Upper lobe of left lung (tissue), 6 donors: ENCODE results near the gene B9D1. TPM values are rescaled to one million over a fixed set of nuclear protein-coding genes. Genes with fewer than 3 reads are reported as not detected.

Experiments used
- ATAC-seq, 2 donors: fragments of 200-7000 bp; cut with Tn5 transposase; one replicate each; pipeline ENCODE4 v1.9.1; 2022; ENCODE audit warnings: mild to moderate bottlenecking in 2 of 2, moderate library complexity in 2 of 2; ENCODE audit not compliant: low FRiP score in 2 of 2
- DNase-seq, 2 donors: peaks; one replicate each; pipeline ENCODE4 v3.0.0-alpha.2; 2019 to 2020
- H3K27ac ChIP-seq, 4 donors: fragments of 200-600 bp; sonication (generic); one replicate each; pipeline ENCODE4 v1.5.1; 2016 to 2019
- H3K27me3 ChIP-seq, 4 donors: fragments of 200-600 bp; sonication (generic); one replicate each; pipeline ENCODE4 v1.5.1; 2017 to 2019
- H3K36me3 ChIP-seq, 4 donors: fragments of 200-600 bp; sonication (generic); one replicate each; pipeline ENCODE4 v1.5.1; 2016 to 2019
- H3K4me1 ChIP-seq, 4 donors: fragments of 200-600 bp; sonication (generic); one replicate each; pipeline ENCODE4 v1.5.1; 2018 to 2019
- H3K4me3 ChIP-seq, 4 donors: fragments of 200-600 bp; sonication (generic); one replicate each; pipeline ENCODE4 v1.5.1; 2017 to 2019; ENCODE audit warnings: mild to moderate bottlenecking in 2 of 4, moderate library complexity in 1 of 4
- H3K9me3 ChIP-seq, 4 donors: fragments of 200-600 bp; sonication (generic); one replicate each; pipeline ENCODE4 v1.5.1; 2018 to 2019
- EP300 ChIP-seq, 4 donors: sonication (generic); formaldehyde crosslinking; IDR thresholded peaks; one replicate each; pipeline ENCODE4 v1.5.1; 2017; ENCODE audit warnings: antibody characterized with exemption in 4 of 4, control low read depth in 2 of 4
- POLR2A ChIP-seq, 4 donors: fragments of 450-650 bp; IDR thresholded peaks; one replicate each; pipeline ENCODE4 v1.5.1; 2016 to 2017; ENCODE audit warnings: antibody characterized with exemption in 4 of 4, mild to moderate bottlenecking in 2 of 4
- POLR2AphosphoS5 ChIP-seq, 2 donors: sonication (generic); formaldehyde crosslinking; IDR thresholded peaks; one replicate each; pipeline ENCODE4 v1.5.1; 2017; ENCODE audit warnings: antibody characterized with exemption in 2 of 2
- WGBS, 2 donors: methylation state at CpG; one replicate each; pipeline ENCODE4 v1.1.5; 2017 to 2018; 5-methylcytosine and 5-hydroxymethylcytosine counted together
- total RNA-seq, 6 donors: library from RNA; depleted of rRNA in 4 of 6; stranded (reverse); fragments of >200 nt in 4 of 6; gene quantifications; one replicate each; pipeline versions ENCODE4 v1.1.0 to v1.2.1, GENCODE V29; 2016 to 2021
- TF ChIP-seq, protein P1 (sequence below), 6 experiments: fragments of 450-650 bp in 4 of 6; fragments of 200-600 bp in 2 of 6; sonication (generic) in 2 of 6; IDR thresholded peaks; one replicate each; pipeline ENCODE4 v1.5.1; 2016 to 2019; ENCODE audit warnings: antibody characterized with exemption in 6 of 6
- donor health status: DM: no; HTN: no; CAD: no; lungs with moderate emphysema.
- donor health status: DM: no; HTN: yes; CAD: no; lungs with severe emphysema.

Gene B9D1
- total RNA-seq, 6 donors from 2014 or later = 11.7 to 52.4 (median 17.5) TPM

DNA sequence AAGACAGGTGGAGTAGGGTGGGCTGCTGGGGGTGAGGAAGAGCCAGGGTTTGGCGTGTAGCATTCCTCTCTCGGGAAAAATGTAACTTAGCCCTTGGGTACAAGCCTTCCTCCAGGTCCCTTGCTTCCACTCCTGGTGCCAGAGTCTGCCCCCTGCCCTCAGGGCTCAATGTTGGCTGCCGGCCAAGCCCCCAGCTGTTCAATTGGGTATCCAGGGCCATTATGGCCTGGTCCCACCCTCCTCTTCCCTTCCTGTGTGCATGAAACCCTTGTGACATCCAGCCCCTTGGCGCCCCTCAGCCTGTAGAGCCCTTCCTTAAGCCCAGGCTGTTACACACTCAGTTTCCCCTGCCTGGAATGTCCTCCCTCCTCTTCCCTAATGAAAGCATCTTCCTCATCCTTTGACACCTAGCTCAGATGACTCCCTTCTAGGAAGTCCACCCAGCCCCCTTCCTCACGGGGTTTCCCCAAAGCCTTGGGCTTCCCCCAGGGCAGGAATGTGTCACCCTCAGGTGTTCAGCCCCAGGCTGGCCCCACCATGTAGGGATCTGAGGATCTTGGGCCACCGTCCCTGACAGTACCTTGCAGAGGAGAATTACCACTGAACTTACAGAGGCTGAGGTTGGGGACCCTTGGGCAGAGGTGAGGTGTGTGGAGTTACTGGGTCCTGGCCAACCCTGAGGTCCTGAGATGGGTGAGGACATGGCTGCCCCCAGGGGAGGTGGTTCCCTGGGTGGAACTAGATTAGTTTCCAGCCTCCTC lies 30.0 kb downstream of the B9D1 start:
- ATAC-seq = no peak
- no peaks in the 10 kb centered on the region for H3K27me3 ChIP-seq
- no peak overlapping the region for H3K27ac ChIP-seq
- DNase-seq = peak in 1 of 2 donors; percentile 10
- peaks cover 0 to 33% (median 7%) of the 10 kb centered on the region in 4 donors for H3K36me3 ChIP-seq
- no peak for TF ChIP-seq EP300 (IDR thresholded peaks at IDR 0.05)
- no peak for TF ChIP-seq POLR2A (IDR thresholded peaks at IDR 0.05)
- TF ChIP-seq POLR2AphosphoS5 (IDR thresholded peaks at IDR 0.05) = no peak
- TF ChIP-seq, protein P1, sequence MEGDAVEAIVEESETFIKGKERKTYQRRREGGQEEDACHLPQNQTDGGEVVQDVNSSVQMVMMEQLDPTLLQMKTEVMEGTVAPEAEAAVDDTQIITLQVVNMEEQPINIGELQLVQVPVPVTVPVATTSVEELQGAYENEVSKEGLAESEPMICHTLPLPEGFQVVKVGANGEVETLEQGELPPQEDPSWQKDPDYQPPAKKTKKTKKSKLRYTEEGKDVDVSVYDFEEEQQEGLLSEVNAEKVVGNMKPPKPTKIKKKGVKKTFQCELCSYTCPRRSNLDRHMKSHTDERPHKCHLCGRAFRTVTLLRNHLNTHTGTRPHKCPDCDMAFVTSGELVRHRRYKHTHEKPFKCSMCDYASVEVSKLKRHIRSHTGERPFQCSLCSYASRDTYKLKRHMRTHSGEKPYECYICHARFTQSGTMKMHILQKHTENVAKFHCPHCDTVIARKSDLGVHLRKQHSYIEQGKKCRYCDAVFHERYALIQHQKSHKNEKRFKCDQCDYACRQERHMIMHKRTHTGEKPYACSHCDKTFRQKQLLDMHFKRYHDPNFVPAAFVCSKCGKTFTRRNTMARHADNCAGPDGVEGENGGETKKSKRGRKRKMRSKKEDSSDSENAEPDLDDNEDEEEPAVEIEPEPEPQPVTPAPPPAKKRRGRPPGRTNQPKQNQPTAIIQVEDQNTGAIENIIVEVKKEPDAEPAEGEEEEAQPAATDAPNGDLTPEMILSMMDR (IDR thresholded peaks at IDR 0.05) = no peak
- no peaks in the 10 kb centered on the region for H3K9me3 ChIP-seq
- peaks cover 0 to 10% (median 4%) of the 10 kb centered on the region in 4 donors for H3K4me1 ChIP-seq
- WGBS, 2 donors = 81 to 93% methylated on average over 5 to 6 of the region's 6 CpGs
- no peak overlapping the region for H3K4me3 ChIP-seq

DNA sequence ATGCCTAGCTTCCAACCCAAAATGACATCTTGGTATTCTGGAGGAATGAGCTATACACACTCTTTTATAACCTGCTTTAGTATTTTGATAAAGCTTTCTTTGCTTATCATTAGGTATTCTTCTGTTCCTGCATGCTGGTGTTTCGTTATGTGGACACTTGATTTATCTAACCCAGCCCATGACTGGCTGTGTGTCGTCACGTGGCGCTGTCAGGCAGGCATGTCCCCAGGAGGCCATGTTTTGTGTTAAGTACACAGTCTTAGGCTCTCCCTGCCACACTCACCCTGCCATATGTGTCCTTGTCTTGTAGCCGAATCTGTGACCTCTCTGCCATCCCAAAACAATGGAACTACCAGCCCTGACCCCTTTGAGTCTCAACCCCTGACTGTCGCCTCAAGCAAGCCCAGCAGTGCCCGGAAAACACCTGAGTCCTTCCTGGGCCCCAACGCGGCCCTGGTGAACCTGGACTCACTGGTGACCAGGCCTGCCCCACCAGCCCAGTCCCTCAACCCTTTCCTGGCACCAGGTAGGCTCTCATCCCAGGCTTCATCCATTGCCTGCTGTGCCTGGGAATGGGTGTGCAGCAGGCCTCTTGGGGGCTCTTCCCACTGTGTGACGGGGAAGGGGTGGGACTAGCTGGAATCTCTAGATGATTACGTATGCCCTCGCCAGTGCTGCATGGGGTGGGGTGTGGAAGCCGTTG lies 30.8 kb downstream of the B9D1 start:
- TF ChIP-seq POLR2A (IDR thresholded peaks at IDR 0.05) (no peak), POLR2AphosphoS5 (IDR thresholded peaks at IDR 0.05) (no peak), EP300 (IDR thresholded peaks at IDR 0.05) (no peak)
- TF ChIP-seq, protein P1 (IDR thresholded peaks at IDR 0.05) = no peak
- Histone ChIP-seq H3K27ac (no peak overlapping the region), H3K4me1 (peaks cover 0 to 2% (median 0%) of the 10 kb centered on the region in 4 donors), H3K27me3 (no peaks in the 10 kb centered on the region), H3K4me3 (no peak overlapping the region), H3K36me3 (peaks cover 0 to 33% (median 7%) of the 10 kb centered on the region in 4 donors), H3K9me3 (no peaks in the 10 kb centered on the region)
- DNase-seq (no peak), ATAC-seq (no peak)
- WGBS, 2 donors = 85 to 97% methylated on average over 10 to 13 of the region's 13 CpGs

DNA sequence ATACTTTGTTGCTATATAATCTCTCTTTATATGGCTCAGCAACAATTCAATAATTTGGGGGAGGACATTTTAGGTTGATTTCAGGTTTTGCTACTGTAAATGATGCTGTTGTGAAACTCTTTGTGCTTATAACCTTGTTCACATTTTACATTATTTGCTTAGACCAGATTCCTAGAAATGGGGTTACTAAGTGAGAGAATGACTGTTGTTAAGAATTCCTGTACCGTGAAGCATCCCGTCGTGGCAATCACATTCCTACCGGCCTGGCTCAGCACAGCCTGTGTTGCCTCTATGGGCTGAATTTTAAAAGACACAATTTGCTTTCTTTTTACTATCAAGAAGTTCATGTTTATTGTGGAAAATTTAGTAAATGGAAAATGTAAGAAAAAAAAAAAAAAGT lies 31.4 kb downstream of the B9D1 start:
- no peak for DNase-seq
- 58 to 66% methylated on average over 4 of the region's 4 CpGs for WGBS, 2 donors
- H3K4me1 ChIP-seq = no peaks in the 10 kb centered on the region
- H3K9me3 ChIP-seq = no peaks in the 10 kb centered on the region
- peaks cover 0 to 33% (median 7%) of the 10 kb centered on the region in 4 donors for H3K36me3 ChIP-seq
- H3K27ac ChIP-seq = no peak overlapping the region
- no peak overlapping the region for H3K4me3 ChIP-seq
- no peak for ATAC-seq
- TF ChIP-seq POLR2AphosphoS5 (IDR thresholded peaks at IDR 0.05) = no peak
- TF ChIP-seq, protein P1 (IDR thresholded peaks at IDR 0.05) = no peak
- no peak for TF ChIP-seq POLR2A (IDR thresholded peaks at IDR 0.05)
- no peak for TF ChIP-seq EP300 (IDR thresholded peaks at IDR 0.05)
- no peaks in the 10 kb centered on the region for H3K27me3 ChIP-seq

DNA sequence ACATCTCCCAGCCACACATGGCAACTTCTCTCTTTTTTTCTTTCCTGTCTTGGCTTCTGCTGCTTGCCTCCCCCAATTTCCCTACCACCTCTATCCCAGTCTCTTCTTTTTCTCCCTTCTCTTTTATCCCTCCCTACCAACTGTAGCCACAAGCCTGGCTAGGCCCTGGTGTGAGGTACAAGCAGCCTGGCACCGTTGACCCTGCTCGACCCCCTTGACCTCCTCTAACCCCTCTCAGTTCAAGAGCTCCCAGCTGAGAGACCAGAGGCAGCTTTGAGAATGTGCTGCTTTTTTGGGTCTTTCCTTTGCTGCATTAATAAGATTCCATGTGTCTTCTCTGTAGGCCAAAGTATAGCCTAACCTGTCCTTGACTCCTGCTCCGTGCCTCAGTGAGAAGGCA lies 32.3 kb downstream of the B9D1 start:
- WGBS, 2 donors = 74 to 80% methylated on average over 3 of the region's 3 CpGs
- H3K4me3 ChIP-seq = no peak overlapping the region
- TF ChIP-seq EP300 (IDR thresholded peaks at IDR 0.05) = no peak
- TF ChIP-seq POLR2AphosphoS5 (IDR thresholded peaks at IDR 0.05) = no peak
- no peak for TF ChIP-seq POLR2A (IDR thresholded peaks at IDR 0.05)
- DNase-seq (peak in 1 of 2 donors; percentile 0), ATAC-seq (no peak)
- no peaks in the 10 kb centered on the region for H3K9me3 ChIP-seq
- H3K36me3 ChIP-seq = peaks cover 0 to 33% (median 7%) of the 10 kb centered on the region in 4 donors
- H3K4me1 ChIP-seq = no peaks in the 10 kb centered on the region
- H3K27ac ChIP-seq = no peak overlapping the region
- H3K27me3 ChIP-seq = no peaks in the 10 kb centered on the region

DNA sequence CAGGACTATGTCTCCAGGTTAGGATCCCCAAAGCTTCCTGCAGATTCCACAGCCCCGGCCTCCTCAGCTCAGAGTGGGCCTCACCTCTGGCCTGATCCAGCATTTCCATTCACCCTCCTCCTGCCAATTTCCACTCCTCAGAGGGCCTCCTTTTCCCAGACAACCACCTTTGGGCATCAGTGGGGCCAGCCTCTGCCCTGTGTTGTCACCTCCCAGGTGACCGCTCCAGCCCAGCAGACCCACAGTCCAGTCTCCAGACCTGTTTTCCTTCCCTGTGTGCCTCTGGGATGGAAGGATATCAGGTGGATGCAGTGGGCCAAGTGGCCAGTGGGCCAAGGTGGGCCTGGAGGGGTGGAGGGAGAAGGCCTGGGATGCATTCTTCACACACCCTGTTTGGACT lies 32.7 kb downstream of the B9D1 start:
- H3K27me3 ChIP-seq = no peaks in the 10 kb centered on the region
- H3K4me3 ChIP-seq = no peak overlapping the region
- WGBS, 2 donors = 94 to 100% methylated on average over 2 of the region's 2 CpGs
- H3K9me3 ChIP-seq = no peaks in the 10 kb centered on the region
- no peaks in the 10 kb centered on the region for H3K4me1 ChIP-seq
- DNase-seq (peak in 1 of 2 donors; percentile 7), ATAC-seq (no peak)
- peaks cover 0 to 33% (median 7%) of the 10 kb centered on the region in 4 donors for H3K36me3 ChIP-seq
- TF ChIP-seq POLR2AphosphoS5 (IDR thresholded peaks at IDR 0.05) = no peak
- TF ChIP-seq POLR2A (IDR thresholded peaks at IDR 0.05) = no peak
- TF ChIP-seq, protein P1 (IDR thresholded peaks at IDR 0.05) = no peak
- TF ChIP-seq EP300 (IDR thresholded peaks at IDR 0.05) = no peak
- H3K27ac ChIP-seq = no peak overlapping the region
